CD14-positive monocyte (primary cell): ENCODE results near the gene RAB6B. TPM values are rescaled to one million over a fixed set of nuclear protein-coding genes. Genes with fewer than 3 reads are reported as not detected.

Experiments
- DNase-seq, 3 donors: peaks; one replicate each; pipeline ENCODE4 v3.0.0-alpha.2; 2011 to 2022
- H2AFZ ChIP-seq: 2 replicates; pipeline ENCODE4 v1.6.0; 2012; ENCODE audit warnings: mild to moderate bottlenecking, low read depth, low read length, inconsistent platforms; ENCODE audit not compliant: insufficient read depth, poor library complexity, severe bottlenecking
- H3K27ac ChIP-seq, 2 donors: 1 replicate in 1 of 2; 2 replicates in 1 of 2; pipeline ENCODE4 v1.5.1; 2012 to 2013; ENCODE audit warnings: low read length in 2 of 2, control low read depth in 1 of 2, inconsistent platforms in 1 of 2, low read depth in 1 of 2, mild to moderate bottlenecking in 1 of 2
- H3K27me3 ChIP-seq, 2 donors: one replicate each; pipeline versions ENCODE4 v1.6.0 to v1.6.1; 2011 to 2013; ENCODE audit warnings: low read length in 2 of 2; ENCODE audit not compliant: control insufficient read depth in 2 of 2, insufficient read depth in 2 of 2
- H3K36me3 ChIP-seq, 2 donors: replicated peaks in 1 of 2; 1 replicate in 1 of 2; 2 replicates in 1 of 2; pipeline versions ENCODE4 v1.5.1 to v1.6.1; 2012 to 2013; ENCODE audit warnings: low read length in 2 of 2, control low read depth in 1 of 2, inconsistent platforms in 1 of 2, mild to moderate bottlenecking in 1 of 2; ENCODE audit not compliant: insufficient read depth in 2 of 2, control insufficient read depth in 1 of 2
- H3K4me1 ChIP-seq, 2 donors: 1 replicate in 1 of 2; 2 replicates in 1 of 2; pipeline versions ENCODE4 v1.5.1 to v1.6.1; 2012 to 2013; ENCODE audit warnings: low read length in 2 of 2, control low read depth in 1 of 2, inconsistent platforms in 1 of 2, mild to moderate bottlenecking in 1 of 2, moderate library complexity in 1 of 2; ENCODE audit not compliant: insufficient read depth in 2 of 2, control insufficient read depth in 1 of 2
- H3K4me2 ChIP-seq: replicated peaks from 2 replicates; pipeline ENCODE3; 2012; ENCODE audit warnings: low read length, moderate library complexity, mild to moderate bottlenecking; ENCODE audit not compliant: poor library complexity, severe bottlenecking; ENCODE audit errors: extremely low read depth
- H3K4me3 ChIP-seq, 3 experiments: fragments of 200-600 bp in 1 of 3; sonication (generic) in 1 of 3; replicated peaks in 1 of 3; 1 replicate in 2 of 3; 2 replicates in 1 of 3; pipeline ENCODE4 v1.5.1; 2011 to 2013; ENCODE audit warnings: low read length in 3 of 3, mild to moderate bottlenecking in 3 of 3, control low read depth in 2 of 3, low read depth in 2 of 3, inconsistent platforms in 1 of 3, moderate library complexity in 1 of 3
- H3K79me2 ChIP-seq: 2 replicates; pipeline ENCODE4 v1.6.0; 2012; ENCODE audit warnings: mild to moderate bottlenecking, control low read depth, inconsistent platforms, low read length, moderate library complexity; ENCODE audit not compliant: insufficient read depth
- H3K9ac ChIP-seq: 2 replicates; pipeline ENCODE4 v1.6.0; 2017; ENCODE audit warnings: low read length, mild to moderate bottlenecking; ENCODE audit not compliant: insufficient read depth, poor library complexity, severe bottlenecking
- H3K9me3 ChIP-seq, 2 donors: replicated peaks in 1 of 2; 1 replicate in 1 of 2; 2 replicates in 1 of 2; pipeline versions ENCODE4 v1.5.1 to v1.6.1; 2012 to 2013; ENCODE audit warnings: low read length in 2 of 2, control low read depth in 1 of 2; ENCODE audit not compliant: control insufficient read depth in 1 of 2, insufficient read depth in 1 of 2
- H4K20me1 ChIP-seq: 2 replicates; pipeline ENCODE4 v1.6.0; 2012; ENCODE audit warnings: mild to moderate bottlenecking, low read length, control low read depth, moderate library complexity; ENCODE audit not compliant: insufficient read depth
- H3K27ac Mint-ChIP-seq, 7 donors: one replicate each; pipeline ENCODE4 v1.8.0; 2020; ENCODE audit warnings: mild to moderate bottlenecking in 7 of 7, mixed read lengths in 7 of 7, moderate library complexity in 6 of 7, inconsistent platforms in 2 of 7
- H3K27me3 Mint-ChIP-seq, 3 donors: one replicate each; pipeline ENCODE4 v1.8.0; 2021 to 2022; ENCODE audit warnings: low read depth in 3 of 3, mild to moderate bottlenecking in 3 of 3, mixed read lengths in 3 of 3, moderate library complexity in 3 of 3, inconsistent platforms in 1 of 3
- H3K36me3 Mint-ChIP-seq, 2 donors: one replicate each; pipeline ENCODE4 v1.8.0; 2020; ENCODE audit warnings: mixed read lengths in 2 of 2, inconsistent platforms in 1 of 2, mild to moderate bottlenecking in 1 of 2
- H3K4me1 Mint-ChIP-seq: one replicate; pipeline ENCODE4 v1.8.0; 2020; ENCODE audit warnings: mild to moderate bottlenecking, mixed read lengths
- H3K4me3 Mint-ChIP-seq, 2 donors: one replicate each; pipeline ENCODE4 v1.8.0; 2020; ENCODE audit warnings: mild to moderate bottlenecking in 2 of 2, mixed read lengths in 2 of 2, moderate library complexity in 1 of 2
- H3K9me3 Mint-ChIP-seq, 7 donors: one replicate each; pipeline ENCODE4 v1.8.0; 2020 to 2022; ENCODE audit warnings: mixed read lengths in 7 of 7, mild to moderate bottlenecking in 6 of 7, moderate library complexity in 6 of 7, inconsistent platforms in 2 of 7
- CTCF ChIP-seq: fragments of 200-600 bp; IDR thresholded peaks from one replicate; pipeline ENCODE4 v1.8.0; 2022; ENCODE audit warnings: antibody characterized with exemption, mild to moderate bottlenecking
- WGBS: methylation state at CpG from one replicate; pipeline ENCODE4 v1.1.5; 2013; ENCODE audit warnings: missing lambda C conversion rate; ENCODE audit not compliant: insufficient coverage; 5-methylcytosine and 5-hydroxymethylcytosine counted together
- intact Hi-C, 2 donors: fragments of 100-400 bp; cut with micrococcal nuclease; formaldehyde crosslinking; loops; one replicate each; pipeline versions ENCODE4 v1.15.0 to v1.15.1; 2023
- polyA plus RNA-seq, 3 donors: library from polyadenylated mRNA; depleted of rRNA in 1 of 3; unstranded in 2 of 3; stranded (reverse) in 1 of 3; fragments of 300-500 nt in 2 of 3; fragments of >200 nt in 1 of 3; fragmentation: Illumina TruSeq in 2 of 3; gene quantifications; 1 replicate in 2 of 3; 2 replicates in 1 of 3; pipeline ENCODE4 v1.2.3, GENCODE V29; 2012 to 2021

The RAB6B gene
- polyA plus RNA-seq, 3 donors = 0.46 TPM; not detected in 2

- H3K4me1 ChIP-seq = no peaks in the 10 kb centered on the region
- Mint-ChIP-seq H3K27ac (no peak overlapping the region), H3K9me3 (peaks cover 0 to 13% (median 8%) of the 10 kb centered on the region in 7 donors), H3K4me3 (no peak overlapping the region), H3K36me3 (no peaks in the 10 kb centered on the region), H3K4me1 (no peaks in the 10 kb centered on the region), H3K27me3 (peaks cover 0 to 6% (median 4%) of the 10 kb centered on the region in 3 donors)
- no peak overlapping the region for H2AFZ ChIP-seq
- H3K79me2 ChIP-seq = no peaks in the 10 kb centered on the region
- no peaks in the 10 kb centered on the region for H4K20me1 ChIP-seq
- H3K27me3 ChIP-seq = no peaks in the 10 kb centered on the region
- peaks cover 3 to 8% of the 10 kb centered on the region in 2 donors for H3K9me3 ChIP-seq
- no CpG with 5 or more reads among the region's 1 CpG for WGBS
- H3K4me3 ChIP-seq = no peak overlapping the region
- H3K4me2 ChIP-seq = no peak overlapping the region
- DNase-seq = no peak
- no peak overlapping the region for H3K27ac ChIP-seq
- intact Hi-C loops = no loop called here
- no peaks in the 10 kb centered on the region for H3K36me3 ChIP-seq
- H3K9ac ChIP-seq = no peak overlapping the region
- no peak for TF ChIP-seq CTCF
These were observed 21.3 kb downstream of the RAB6B start for GRCh38 chr3:133874344-133874743.

- H3K9me3 Mint-ChIP-seq = peaks cover 0 to 4% (median 3%) of the 10 kb centered on the region in 7 donors
- Histone ChIP-seq H3K27me3 (no peaks in the 10 kb centered on the region), H3K4me3 (no peak overlapping the region), H3K36me3 (no peaks in the 10 kb centered on the region), H3K4me2 (no peak overlapping the region), H3K79me2 (no peaks in the 10 kb centered on the region), H2AFZ (no peak overlapping the region), H4K20me1 (no peaks in the 10 kb centered on the region), H3K9ac (no peak overlapping the region), H3K4me1 (no peaks in the 10 kb centered on the region), H3K27ac (no peak overlapping the region), H3K9me3 (no peaks in the 10 kb centered on the region)
- no peak overlapping the region for H3K4me3 Mint-ChIP-seq
- no peak for DNase-seq
- no peaks in the 10 kb centered on the region for H3K4me1 Mint-ChIP-seq
- no peak overlapping the region for H3K27ac Mint-ChIP-seq
- H3K27me3 Mint-ChIP-seq = peaks cover 0 to 6% (median 4%) of the 10 kb centered on the region in 3 donors
- 97% methylated on average over 5 of the region's 7 CpGs for WGBS
- no peaks in the 10 kb centered on the region for H3K36me3 Mint-ChIP-seq
- TF ChIP-seq CTCF = no peak
- intact Hi-C loops = no loop called here
These were observed 22.9 kb downstream of the RAB6B start for GRCh38 chr3:133872781-133873180.
